ENCODE measurements around the gene THUMPD1. TPM values are rescaled to one million over a fixed set of nuclear protein-coding genes. Genes with fewer than 3 reads are reported as not detected.

Gene THUMPD1
- total RNA-seq, 1 donor from 2014 or later = 95.8 TPM

- no peaks in the 10 kb centered on the region for H3K9me3 Mint-ChIP-seq
- H3K36me3 Mint-ChIP-seq = no peaks in the 10 kb centered on the region
- no peak overlapping the region for H3K4me2 ChIP-seq
Observed at GRCh38 chr16:20782470-20782869, 40.9 kb upstream of the THUMPD1 start.

GRCh38 chr16:20781697-20782096 lies 40.1 kb upstream of the THUMPD1 start:
- no peak for DNase-seq (ENCODE audit: low spot score)
- H3K9me3 ChIP-seq (ENCODE audit: low read depth) = no peaks in the 10 kb centered on the region
- no peak overlapping the region for H2AFZ ChIP-seq (replicated peaks)
- H3F3A ChIP-seq (ENCODE audit: low read depth) = no peaks in the 10 kb centered on the region
- H3K4me3 ChIP-seq = no peak overlapping the region
- Mint-ChIP-seq H3K4me1 (no peaks in the 10 kb centered on the region), H3K4me3 (no peak overlapping the region), H3K36me3 (no peaks in the 10 kb centered on the region), H3K27ac (no peak overlapping the region), H3K9me3 (no peaks in the 10 kb centered on the region), H3K27me3 (ENCODE audit: insufficient read depth, low read depth) (no peaks in the 10 kb centered on the region)
- no peaks in the 10 kb centered on the region for H3K27me3 ChIP-seq
- H3K36me3 ChIP-seq = no peaks in the 10 kb centered on the region
- H3K9ac ChIP-seq = no peak overlapping the region
- H3K4me1 ChIP-seq = no peaks in the 10 kb centered on the region
- no peak overlapping the region for H3K4me2 ChIP-seq
- no peaks in the 10 kb centered on the region for H4K20me1 ChIP-seq (ENCODE audit: low read depth)
- TF ChIP-seq EZH2 (IDR thresholded peaks at IDR 0.05) (no peak), EZH2phosphoT487 (IDR thresholded peaks at IDR 0.05) (no peak)
- TF ChIP-seq, protein P1, sequence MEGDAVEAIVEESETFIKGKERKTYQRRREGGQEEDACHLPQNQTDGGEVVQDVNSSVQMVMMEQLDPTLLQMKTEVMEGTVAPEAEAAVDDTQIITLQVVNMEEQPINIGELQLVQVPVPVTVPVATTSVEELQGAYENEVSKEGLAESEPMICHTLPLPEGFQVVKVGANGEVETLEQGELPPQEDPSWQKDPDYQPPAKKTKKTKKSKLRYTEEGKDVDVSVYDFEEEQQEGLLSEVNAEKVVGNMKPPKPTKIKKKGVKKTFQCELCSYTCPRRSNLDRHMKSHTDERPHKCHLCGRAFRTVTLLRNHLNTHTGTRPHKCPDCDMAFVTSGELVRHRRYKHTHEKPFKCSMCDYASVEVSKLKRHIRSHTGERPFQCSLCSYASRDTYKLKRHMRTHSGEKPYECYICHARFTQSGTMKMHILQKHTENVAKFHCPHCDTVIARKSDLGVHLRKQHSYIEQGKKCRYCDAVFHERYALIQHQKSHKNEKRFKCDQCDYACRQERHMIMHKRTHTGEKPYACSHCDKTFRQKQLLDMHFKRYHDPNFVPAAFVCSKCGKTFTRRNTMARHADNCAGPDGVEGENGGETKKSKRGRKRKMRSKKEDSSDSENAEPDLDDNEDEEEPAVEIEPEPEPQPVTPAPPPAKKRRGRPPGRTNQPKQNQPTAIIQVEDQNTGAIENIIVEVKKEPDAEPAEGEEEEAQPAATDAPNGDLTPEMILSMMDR (IDR thresholded peaks at IDR 0.05) = no peak
- H3K27ac ChIP-seq = no peak overlapping the region
- H3K79me2 ChIP-seq (ENCODE audit: low read depth) = no peaks in the 10 kb centered on the region

More at GRCh38 chr16:20782470-20782869, 40.9 kb upstream of the THUMPD1 start:
- H3K4me3 Mint-ChIP-seq = no peak overlapping the region
- H3K9me3 ChIP-seq (ENCODE audit: low read depth) = no peaks in the 10 kb centered on the region
- no peaks in the 10 kb centered on the region for H3F3A ChIP-seq (ENCODE audit: low read depth)
- no peak overlapping the region for H3K27ac ChIP-seq
- no peaks in the 10 kb centered on the region for H3K27me3 ChIP-seq
- H3K4me3 ChIP-seq = no peak overlapping the region
- DNase-seq (ENCODE audit: low spot score) = no peak
- no peaks in the 10 kb centered on the region for H3K4me1 Mint-ChIP-seq
- no peaks in the 10 kb centered on the region for H4K20me1 ChIP-seq (ENCODE audit: low read depth)
- H3K4me1 ChIP-seq = no peaks in the 10 kb centered on the region
- no peak overlapping the region for H3K9ac ChIP-seq
- no peaks in the 10 kb centered on the region for H3K79me2 ChIP-seq (ENCODE audit: low read depth)
- H3K27ac Mint-ChIP-seq = no peak overlapping the region
- no peak for TF ChIP-seq EZH2phosphoT487 (IDR thresholded peaks at IDR 0.05)
- TF ChIP-seq, protein P1 (IDR thresholded peaks at IDR 0.05) = no peak
- no peak for TF ChIP-seq EZH2 (IDR thresholded peaks at IDR 0.05)
- H2AFZ ChIP-seq (replicated peaks) = no peak overlapping the region
- H3K36me3 ChIP-seq = no peaks in the 10 kb centered on the region
- no peaks in the 10 kb centered on the region for H3K27me3 Mint-ChIP-seq (ENCODE audit: insufficient read depth, low read depth)

GRCh38 chr16:20774703-20775362 lies 33.2 kb upstream of the THUMPD1 start:
- no peak for TF ChIP-seq EZH2 (IDR thresholded peaks at IDR 0.05)
- TF ChIP-seq, protein P1 (IDR thresholded peaks at IDR 0.05) = peak; percentile 72
- Histone ChIP-seq H3K4me3 (no peak overlapping the region), H2AFZ (replicated peaks) (no peak overlapping the region), H3K4me1 (no peaks in the 10 kb centered on the region), H4K20me1 (ENCODE audit: low read depth) (no peaks in the 10 kb centered on the region), H3F3A (ENCODE audit: low read depth) (no peaks in the 10 kb centered on the region), H3K4me2 (no peak overlapping the region), H3K79me2 (ENCODE audit: low read depth) (no peaks in the 10 kb centered on the region), H3K9ac (no peak overlapping the region), H3K9me3 (ENCODE audit: low read depth) (no peaks in the 10 kb centered on the region), H3K27ac (no peak overlapping the region), H3K27me3 (no peaks in the 10 kb centered on the region), H3K36me3 (no peaks in the 10 kb centered on the region)
- H3K4me3 Mint-ChIP-seq = no peak overlapping the region
- H3K9me3 Mint-ChIP-seq = no peaks in the 10 kb centered on the region
- peak; percentile 76 for DNase-seq (ENCODE audit: low spot score)
- no peaks in the 10 kb centered on the region for H3K27me3 Mint-ChIP-seq (ENCODE audit: insufficient read depth, low read depth)
- H3K4me1 Mint-ChIP-seq = no peaks in the 10 kb centered on the region
- H3K27ac Mint-ChIP-seq = no peak overlapping the region
- no peaks in the 10 kb centered on the region for H3K36me3 Mint-ChIP-seq
